ENCODE data around the gene DPYSL5. TPM values are rescaled to one million over a fixed set of nuclear protein-coding genes. Genes with fewer than 3 reads are reported as not detected.

Gene DPYSL5
- total RNA-seq, 1 donor from 2014 or later = not detected

DNA sequence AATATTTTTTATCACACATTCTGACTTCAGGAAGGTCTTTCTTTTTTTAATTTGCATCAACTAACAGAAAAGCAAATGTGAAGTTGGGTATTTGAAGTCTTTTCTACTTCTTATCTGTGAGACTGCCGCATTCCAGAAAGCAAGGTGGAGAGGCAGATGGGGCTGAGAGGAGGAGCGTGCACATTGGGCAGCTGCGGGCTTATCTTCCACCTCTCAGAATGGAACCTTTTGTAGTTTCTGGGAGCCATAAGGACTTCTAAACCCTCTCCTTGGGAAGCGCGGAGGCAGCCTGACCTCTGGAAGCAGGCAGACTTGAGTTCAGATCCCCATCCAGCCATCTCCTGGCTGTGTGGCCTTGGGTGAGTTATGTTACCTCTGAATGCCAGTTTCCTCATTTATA is 126.4 kb downstream of the DPYSL5 start:
- H3K27ac ChIP-seq = no peak overlapping the region
- H3K9me3 ChIP-seq = no peaks in the 10 kb centered on the region
- no peaks in the 10 kb centered on the region for H3K27me3 ChIP-seq
- TF ChIP-seq, protein P1, sequence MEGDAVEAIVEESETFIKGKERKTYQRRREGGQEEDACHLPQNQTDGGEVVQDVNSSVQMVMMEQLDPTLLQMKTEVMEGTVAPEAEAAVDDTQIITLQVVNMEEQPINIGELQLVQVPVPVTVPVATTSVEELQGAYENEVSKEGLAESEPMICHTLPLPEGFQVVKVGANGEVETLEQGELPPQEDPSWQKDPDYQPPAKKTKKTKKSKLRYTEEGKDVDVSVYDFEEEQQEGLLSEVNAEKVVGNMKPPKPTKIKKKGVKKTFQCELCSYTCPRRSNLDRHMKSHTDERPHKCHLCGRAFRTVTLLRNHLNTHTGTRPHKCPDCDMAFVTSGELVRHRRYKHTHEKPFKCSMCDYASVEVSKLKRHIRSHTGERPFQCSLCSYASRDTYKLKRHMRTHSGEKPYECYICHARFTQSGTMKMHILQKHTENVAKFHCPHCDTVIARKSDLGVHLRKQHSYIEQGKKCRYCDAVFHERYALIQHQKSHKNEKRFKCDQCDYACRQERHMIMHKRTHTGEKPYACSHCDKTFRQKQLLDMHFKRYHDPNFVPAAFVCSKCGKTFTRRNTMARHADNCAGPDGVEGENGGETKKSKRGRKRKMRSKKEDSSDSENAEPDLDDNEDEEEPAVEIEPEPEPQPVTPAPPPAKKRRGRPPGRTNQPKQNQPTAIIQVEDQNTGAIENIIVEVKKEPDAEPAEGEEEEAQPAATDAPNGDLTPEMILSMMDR (IDR thresholded peaks at IDR 0.05) = no peak
- H3K4me1 ChIP-seq = peaks cover 6% of the 10 kb centered on the region in 2 donors
- intact Hi-C loops (cut with DNase I) = loop anchor here (5.0 kb wide), 1 partner anchor 238 kb away; the partner anchor contains the start of genes ATRAID and SLC5A6
- H3K4me3 ChIP-seq = no peak overlapping the region
- no peaks in the 10 kb centered on the region for H3K36me3 ChIP-seq
- DNase-seq (ENCODE audit: low spot score in 2 of 2) = no peak

DNA sequence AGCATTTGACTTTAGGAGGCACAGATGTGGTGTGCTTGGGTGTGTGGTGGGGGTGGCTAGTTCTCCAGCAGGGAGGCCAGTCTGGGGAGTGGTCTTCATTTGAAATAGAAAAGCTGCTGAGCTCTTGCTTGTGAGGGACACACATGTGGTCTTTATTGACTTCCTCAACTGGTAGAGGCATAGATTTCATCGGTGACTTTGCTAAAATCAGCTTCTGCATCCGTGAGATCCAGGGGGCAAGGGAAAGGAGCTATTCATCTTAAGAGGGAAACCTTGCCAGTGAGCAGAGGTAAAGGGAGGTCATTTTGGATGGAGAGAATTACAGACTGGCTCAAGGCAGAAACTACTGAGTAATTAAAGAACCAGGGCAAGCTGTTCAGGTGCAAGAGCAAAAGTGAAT is 127.2 kb downstream of the DPYSL5 start:
- no peaks in the 10 kb centered on the region for H3K36me3 ChIP-seq
- intact Hi-C loops (cut with DNase I) = no loop called here
- no peaks in the 10 kb centered on the region for H3K9me3 ChIP-seq
- no peaks in the 10 kb centered on the region for H3K27me3 ChIP-seq
- peaks cover under 1 to 2% of the 10 kb centered on the region in 2 donors for H3K4me1 ChIP-seq
- H3K27ac ChIP-seq = no peak overlapping the region
- TF ChIP-seq, protein P1 (IDR thresholded peaks at IDR 0.05) = no peak
- DNase-seq (ENCODE audit: low spot score in 2 of 2) = no peak
- H3K4me3 ChIP-seq = no peak overlapping the region

DNA sequence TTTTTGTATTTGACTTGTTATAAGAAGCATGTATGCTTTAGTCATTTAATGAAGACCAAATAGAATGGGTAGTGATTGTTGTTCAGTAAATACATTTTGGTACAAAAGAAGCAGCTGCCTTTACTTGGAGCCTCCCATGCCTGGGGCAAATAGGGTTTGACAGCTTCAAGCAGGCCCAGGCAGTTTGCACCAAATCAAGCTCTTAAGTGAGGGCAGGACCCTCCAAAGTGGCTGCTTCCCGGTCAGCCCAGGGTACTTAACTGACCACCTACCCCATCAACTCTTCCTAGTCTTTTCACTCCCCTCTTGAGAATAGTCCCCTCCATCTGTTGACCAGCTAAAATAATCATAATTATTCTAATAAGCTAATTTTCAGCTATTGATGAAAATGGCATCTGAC is 127.7 kb downstream of the DPYSL5 start:
- Histone ChIP-seq H3K27ac (no peak overlapping the region), H3K4me1 (no peaks in the 10 kb centered on the region), H3K27me3 (no peaks in the 10 kb centered on the region), H3K9me3 (no peaks in the 10 kb centered on the region), H3K36me3 (no peaks in the 10 kb centered on the region), H3K4me3 (no peak overlapping the region)
- TF ChIP-seq, protein P1 (IDR thresholded peaks at IDR 0.05) = no peak
- no peak for DNase-seq (ENCODE audit: low spot score in 2 of 2)
- intact Hi-C loops (cut with DNase I) = no loop called here

DNA sequence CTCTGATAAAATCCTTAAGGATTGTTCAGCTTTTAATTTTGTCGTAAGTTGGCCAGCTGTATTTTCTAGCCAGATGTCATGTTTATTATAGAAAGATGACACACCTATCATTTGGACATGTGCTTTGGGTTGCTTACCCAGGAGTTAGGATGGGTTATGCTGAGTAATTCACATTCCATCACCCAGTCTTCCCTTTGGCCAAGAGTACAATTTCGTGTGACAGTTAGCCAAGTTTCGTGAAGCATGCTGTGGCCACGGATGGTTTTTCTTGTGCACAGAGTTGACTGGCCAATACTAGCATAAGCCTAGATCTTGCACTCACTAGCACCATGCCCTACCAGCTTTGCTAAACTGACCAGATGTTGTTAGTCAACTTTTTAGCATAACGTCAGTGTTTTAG is 128.3 kb downstream of the DPYSL5 start:
- no peak for DNase-seq (ENCODE audit: low spot score in 2 of 2)
- Histone ChIP-seq H3K9me3 (no peaks in the 10 kb centered on the region), H3K36me3 (no peaks in the 10 kb centered on the region), H3K27me3 (no peaks in the 10 kb centered on the region), H3K4me3 (no peak overlapping the region), H3K27ac (no peak overlapping the region), H3K4me1 (no peaks in the 10 kb centered on the region)
- intact Hi-C loops (cut with DNase I) = no loop called here
- TF ChIP-seq, protein P1 (IDR thresholded peaks at IDR 0.05) = no peak

DNA sequence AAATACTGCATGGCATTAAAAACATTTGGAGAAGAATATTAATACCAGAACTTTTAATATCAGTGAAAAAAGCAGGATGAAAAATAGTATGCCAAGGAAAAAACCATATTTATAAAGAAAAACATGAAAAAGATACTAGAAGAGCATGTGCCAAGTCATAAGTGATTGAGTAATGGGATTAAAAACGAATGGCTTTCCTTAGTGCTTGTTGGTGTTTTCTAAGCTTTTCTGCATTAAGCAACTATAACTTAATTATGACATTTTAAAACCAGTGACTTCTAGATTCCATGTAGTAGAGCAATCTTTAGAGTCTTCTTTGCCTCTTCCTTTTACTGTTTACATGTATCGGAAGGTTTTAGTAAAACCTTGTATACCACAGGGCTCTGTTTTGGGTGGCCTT is 129.1 kb downstream of the DPYSL5 start:
- no peaks in the 10 kb centered on the region for H3K4me1 ChIP-seq
- intact Hi-C loops (cut with DNase I) = no loop called here
- no peak overlapping the region for H3K27ac ChIP-seq
- no peak for DNase-seq (ENCODE audit: low spot score in 2 of 2)
- no peak overlapping the region for H3K4me3 ChIP-seq
- no peaks in the 10 kb centered on the region for H3K9me3 ChIP-seq
- no peaks in the 10 kb centered on the region for H3K27me3 ChIP-seq
- TF ChIP-seq, protein P1 (IDR thresholded peaks at IDR 0.05) = no peak
- H3K36me3 ChIP-seq = no peaks in the 10 kb centered on the region

DNA sequence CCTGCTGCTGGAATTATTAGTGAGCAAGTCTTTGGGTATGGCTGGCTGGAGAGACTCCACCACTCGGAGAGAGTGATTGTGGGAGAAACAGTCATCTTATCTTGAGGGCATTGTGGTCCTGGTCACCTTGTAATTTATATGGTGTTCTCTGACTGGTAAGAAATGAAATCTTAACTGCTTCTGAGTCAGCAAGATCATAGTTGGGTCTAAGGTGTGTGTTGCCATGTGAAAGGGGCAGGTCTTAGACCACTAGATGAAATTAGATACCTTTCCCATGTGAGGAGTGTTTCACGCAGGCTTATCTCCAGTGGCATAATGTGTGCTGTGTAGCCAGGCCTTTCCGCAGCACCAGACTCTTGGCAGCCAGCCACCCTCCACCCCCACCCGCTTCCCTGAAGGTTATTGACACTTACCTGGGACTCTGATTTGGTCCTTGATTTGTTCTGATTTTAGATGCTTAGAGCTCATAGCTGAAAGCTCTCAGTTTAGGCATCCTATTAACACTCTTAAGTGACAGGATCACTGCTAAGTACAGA is 130.2 kb downstream of the DPYSL5 start:
- Histone ChIP-seq H3K4me1 (no peaks in the 10 kb centered on the region), H3K4me3 (no peak overlapping the region), H3K9me3 (no peaks in the 10 kb centered on the region), H3K27me3 (no peaks in the 10 kb centered on the region), H3K36me3 (no peaks in the 10 kb centered on the region), H3K27ac (no peak overlapping the region)
- TF ChIP-seq, protein P1 (IDR thresholded peaks at IDR 0.05) = no peak
- intact Hi-C loops (cut with DNase I) = no loop called here
- no peak for DNase-seq (ENCODE audit: low spot score in 2 of 2)
